Astrocyte (in vitro differentiated cells and primary cell): Measurements from ENCODE around the gene CHRM2.

ENCODE experiments used
- CTCF ChIP-seq: IDR thresholded peaks from 2 replicates; pipeline ENCODE4 v1.5.1; 2011; ENCODE audit warnings: low read depth, mild to moderate bottlenecking, inconsistent platforms, low read length, moderate library complexity; ENCODE audit not compliant: insufficient read depth
- EZH2 ChIP-seq: IDR thresholded peaks from 2 replicates; pipeline ENCODE4 v1.6.1; 2012; ENCODE audit warnings: mild to moderate bottlenecking, low read length, inconsistent platforms; ENCODE audit not compliant: insufficient read depth

DNA sequence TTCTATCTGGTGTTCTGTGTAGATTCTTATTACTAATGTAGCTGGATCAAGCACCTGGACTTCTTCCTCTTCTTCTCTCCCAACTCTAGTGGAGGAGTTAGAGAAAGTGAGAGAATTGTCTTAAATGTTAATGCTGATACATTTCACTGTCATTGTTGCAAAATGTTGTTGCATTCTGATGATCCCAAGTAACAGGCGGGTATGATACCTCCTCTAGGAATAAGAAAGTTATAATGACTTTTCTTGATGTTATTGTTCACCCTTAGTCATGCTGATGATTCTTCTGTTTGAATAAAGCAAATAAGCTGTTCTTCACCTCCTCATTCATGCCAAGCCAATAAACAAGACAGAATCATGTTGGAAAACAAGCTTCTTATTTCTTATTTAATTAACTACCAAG is 9.1 kb downstream of the CHRM2 start:
- TF ChIP-seq CTCF (no peak), EZH2 (no peak)
